NCI-H1694 (cell line): ENCODE results near the gene LSMEM2.
"Not testable (repeated sequence)": the region's sequence is repeated elsewhere in the genome, so short reads cannot be mapped to it uniquely, and the experiment has no call there.

Experiments
- DNase-seq: peaks from one replicate; lab custom pipeline; 2025; lab: John Stamatoyannopoulos, UW

Gene LSMEM2

DNA sequence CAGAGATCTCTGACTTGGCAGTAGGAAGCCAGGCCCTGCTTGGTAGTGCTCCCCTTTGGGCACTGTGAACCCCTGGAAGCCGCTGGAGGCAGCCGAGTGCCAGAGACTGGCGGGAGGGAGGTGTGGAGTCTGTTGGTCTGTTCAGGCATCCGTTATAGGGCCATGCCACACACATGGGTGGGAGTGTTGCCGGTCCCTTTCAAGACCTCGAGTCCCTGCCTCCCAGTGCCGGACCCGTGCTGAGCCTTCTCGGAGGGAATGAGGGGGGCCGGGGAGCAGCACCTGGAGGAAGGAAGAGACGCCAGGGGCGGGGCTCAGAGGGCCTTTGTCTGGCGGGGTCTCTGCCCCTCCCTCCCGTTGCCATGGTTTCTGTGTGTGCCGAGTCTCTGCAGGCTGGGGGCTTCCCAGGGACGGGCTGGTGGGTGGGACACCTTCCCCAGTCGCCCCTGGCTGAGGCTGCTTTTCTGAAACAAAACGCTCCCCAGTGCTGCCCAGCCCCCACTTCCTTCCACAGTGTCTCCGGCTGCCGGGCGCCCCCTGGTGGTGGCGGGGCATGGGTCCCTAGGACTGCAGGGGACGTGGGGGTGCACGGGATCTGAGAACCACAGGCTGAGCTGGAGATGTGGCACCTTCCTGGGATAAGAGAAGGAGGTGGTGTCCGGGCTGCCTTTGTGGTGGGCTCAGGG lies 32.9 kb upstream of the LSMEM2 start:
- DNase-seq, result peak; percentile 12

GRCh38 chr3:50246517-50246954 lies 32.4 kb upstream of the LSMEM2 start:
- DNase-seq, result no peak

GRCh38 chr3:50248387-50248786 lies 30.5 kb upstream of the LSMEM2 start:
- DNase-seq, result no peak

GRCh38 chr3:50249457-50249856 lies 29.4 kb upstream of the LSMEM2 start:
- no peak for DNase-seq

DNA sequence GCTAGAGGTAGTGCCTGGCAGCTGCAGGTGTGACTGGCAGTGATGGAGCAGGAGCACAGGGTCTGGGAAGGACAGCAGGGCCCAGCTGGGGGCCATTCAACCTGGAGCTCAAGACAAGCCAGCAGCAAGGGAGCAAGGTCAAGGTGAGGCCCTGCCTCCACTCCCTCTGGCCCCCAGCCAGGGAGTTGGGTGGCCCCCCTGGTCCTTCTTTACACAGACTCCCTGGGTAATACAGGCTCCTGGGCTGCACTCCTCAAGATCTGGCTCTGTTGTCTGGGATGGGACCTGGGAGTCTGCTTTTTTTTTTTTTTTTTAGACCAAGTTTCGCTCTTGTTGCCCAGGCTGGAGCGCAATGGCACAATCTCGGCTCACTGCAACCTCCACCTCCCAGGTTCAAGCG lies 28.4 kb upstream of the LSMEM2 start:
- no peak for DNase-seq

DNA sequence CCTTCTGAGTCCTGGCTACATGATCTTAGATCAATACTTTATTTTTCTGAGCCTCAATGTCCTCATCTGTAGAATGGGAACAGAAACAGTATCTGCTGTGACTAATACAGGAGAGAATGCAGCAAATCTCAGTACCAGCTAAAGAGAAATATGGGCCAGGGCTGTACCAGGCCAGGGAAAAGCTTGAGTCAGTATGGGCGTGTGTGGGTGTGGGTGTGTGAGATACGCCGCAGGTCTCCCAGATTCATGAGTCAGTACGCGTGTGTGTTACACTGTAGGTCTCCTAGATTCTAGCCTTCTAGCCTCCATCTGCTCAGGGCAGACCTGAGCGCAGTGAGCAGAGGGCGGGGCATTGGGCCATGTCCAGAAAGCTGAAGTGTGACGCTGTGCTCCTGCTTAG lies 27.7 kb upstream of the LSMEM2 start:
- DNase-seq, result no peak

DNA sequence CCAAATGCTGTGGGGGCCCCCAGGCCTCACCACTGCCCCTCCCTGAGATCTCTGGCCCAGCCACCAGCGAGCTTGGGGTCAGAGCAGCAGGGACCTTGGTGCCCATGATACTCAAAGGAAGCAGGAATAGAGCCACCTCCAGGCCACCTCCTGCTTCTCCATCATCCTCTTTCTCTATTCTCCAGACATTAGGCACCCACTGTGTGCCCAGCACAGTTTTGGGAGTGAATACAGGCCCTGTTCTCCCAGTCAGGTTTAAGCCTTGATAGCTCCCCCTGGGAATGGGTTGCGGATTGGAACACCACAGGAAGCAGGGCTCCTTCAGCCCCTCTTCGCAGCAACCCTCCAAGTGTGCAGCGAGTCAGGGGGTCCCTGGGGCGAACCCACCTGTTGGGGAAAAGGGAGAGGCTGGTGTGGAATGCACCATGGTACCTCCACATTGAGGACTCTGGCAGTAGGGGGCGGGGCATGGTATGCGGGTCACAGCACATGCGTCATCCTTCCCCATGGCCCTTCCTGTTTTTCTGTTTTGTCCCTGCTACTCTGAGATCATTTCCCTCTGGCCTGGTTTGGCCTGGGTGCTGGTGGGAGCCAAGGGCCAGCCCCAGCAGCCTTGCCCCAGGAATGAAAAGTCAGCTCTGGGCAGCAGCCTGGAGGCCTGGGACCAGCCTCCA lies 24.2 kb upstream of the LSMEM2 start:
- no peak for DNase-seq

DNA sequence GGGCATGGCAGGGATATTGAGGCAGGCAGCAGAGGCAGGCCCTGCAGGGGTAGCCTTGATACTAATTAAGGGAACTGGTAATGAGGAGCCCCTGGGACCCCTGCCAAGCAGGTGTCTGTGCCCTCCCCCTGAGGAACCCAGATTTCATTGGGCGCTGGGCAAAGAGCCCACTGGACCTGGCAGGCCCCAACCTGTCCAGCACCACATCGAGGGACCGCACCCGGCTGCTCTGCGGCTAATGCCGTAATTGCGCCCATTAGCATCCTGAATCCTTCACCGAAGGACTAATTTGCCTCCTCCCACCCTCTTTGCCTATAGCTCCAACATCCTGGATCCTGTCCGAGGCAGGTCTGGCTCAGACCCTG lies 23.7 kb upstream of the LSMEM2 start:
- DNase-seq, result no peak

- DNase-seq, result no peak
Measured at GRCh38 chr3:50256978-50257890, 21.7 kb upstream of the LSMEM2 start.

DNA sequence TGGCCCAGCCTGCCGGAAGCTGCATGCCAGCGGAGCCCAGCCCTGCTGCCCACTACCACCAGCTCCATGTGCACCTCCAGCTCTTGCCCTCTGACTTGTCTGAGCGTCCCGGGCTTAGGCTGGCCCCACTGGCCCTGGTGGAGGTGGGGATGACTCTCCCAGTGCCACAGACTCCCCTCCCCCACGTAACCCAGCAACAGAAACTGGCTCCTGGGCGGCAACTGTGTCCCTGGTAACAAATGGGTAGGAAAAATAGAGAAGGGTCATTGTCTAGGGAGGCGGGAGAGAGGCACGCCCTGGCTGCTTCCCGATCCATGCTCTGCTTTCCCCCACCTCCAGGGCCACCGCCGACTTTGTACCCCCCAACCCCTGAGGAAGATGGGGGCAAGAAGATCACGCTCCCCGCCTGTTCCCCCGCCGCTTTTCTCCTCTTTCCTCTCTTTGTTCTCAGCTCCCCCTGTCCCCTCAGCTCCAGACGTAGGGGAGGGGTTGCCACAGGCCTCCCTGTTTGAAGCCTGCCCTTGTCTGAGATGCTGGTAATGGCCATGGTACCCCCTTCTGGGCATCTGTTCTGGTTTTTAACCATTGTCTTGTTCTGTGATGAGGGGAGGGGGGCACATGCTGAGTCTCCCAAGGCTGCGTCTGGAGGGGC lies 20.7 kb upstream of the LSMEM2 start:
- no peak for DNase-seq

DNA sequence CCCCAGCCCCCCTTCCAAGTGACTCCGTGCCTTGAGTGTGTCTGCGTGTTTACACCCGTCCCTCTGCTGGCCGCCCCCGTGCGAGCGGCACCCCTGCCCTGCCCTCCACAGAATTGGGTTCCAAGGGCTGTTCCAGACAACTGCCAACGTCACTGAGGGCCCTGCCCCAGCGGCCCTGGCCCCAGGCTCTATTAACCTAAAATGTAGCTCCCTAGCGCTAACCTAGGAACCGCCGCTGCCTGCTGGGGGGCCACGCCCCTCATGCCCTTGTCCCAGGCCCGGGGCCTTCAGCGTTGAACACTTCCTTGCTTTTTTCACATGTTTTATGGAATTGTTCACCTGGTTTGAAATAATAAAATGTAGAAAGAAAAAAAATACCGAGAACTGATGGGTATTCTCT lies 19.9 kb upstream of the LSMEM2 start:
- DNase-seq, result no peak

- DNase-seq, result no peak
Measured at GRCh38 chr3:50259432-50260026, 19.4 kb upstream of the LSMEM2 start.

- DNase-seq, result no peak
Measured at GRCh38 chr3:50260027-50260941, 18.6 kb upstream of the LSMEM2 start.

- DNase-seq, result no peak
Measured at GRCh38 chr3:50260942-50261441, 17.9 kb upstream of the LSMEM2 start.

GRCh38 chr3:50261505-50261904 lies 17.4 kb upstream of the LSMEM2 start:
- no peak for DNase-seq

DNA sequence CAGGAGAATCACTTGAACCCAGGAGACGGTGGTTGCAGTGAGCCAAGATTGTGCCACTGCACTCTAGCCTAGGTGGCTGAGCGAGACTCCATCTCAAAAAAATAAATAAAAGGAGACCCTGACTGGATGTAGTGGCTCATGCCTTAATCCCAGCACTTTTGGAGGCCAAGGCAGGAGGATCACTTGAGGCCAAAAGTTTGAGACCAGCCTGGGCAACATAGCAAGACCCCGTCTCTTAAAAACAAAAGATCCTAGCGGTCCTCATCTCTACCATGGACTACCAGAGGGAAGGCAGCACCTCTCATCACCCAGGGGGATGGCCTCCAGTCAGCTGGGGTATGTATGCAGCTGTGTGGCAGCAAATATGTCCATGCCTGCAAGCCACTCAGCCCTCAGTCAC lies 16.7 kb upstream of the LSMEM2 start:
- DNase-seq, result not testable (repeated sequence)

- DNase-seq, result no peak
Measured at GRCh38 chr3:50262778-50263177, 16.1 kb upstream of the LSMEM2 start.

GRCh38 chr3:50263478-50264382 lies 15.2 kb upstream of the LSMEM2 start:
- DNase-seq, result no peak

GRCh38 chr3:50264383-50264963 lies 14.4 kb upstream of the LSMEM2 start:
- DNase-seq, result no peak
